ENCODE measurements around the gene HAPSTR1. TPM values are rescaled to one million over a fixed set of nuclear protein-coding genes. Genes with fewer than 3 reads are reported as not detected.

Gene HAPSTR1
- total and polyA plus RNA-seq, 2 of the 13 experiments (the other 11 are each of a cell fraction or from before 2014, with no cell fraction given), result 25.2 to 83.2 TPM

- no peak for TF ChIP-seq ZNF512B (CRISPR knock-in tag; IDR thresholded peaks at IDR 0.05; ENCODE audit: borderline replicate concordance)
- TF ChIP-seq ZNF431 (CRISPR knock-in tag; IDR thresholded peaks at IDR 0.05; ENCODE audit: borderline replicate concordance, low read depth), result no peak
- 0 out of 2 replicates have a peak, but pooled peaks have one; percentile 8 for TF ChIP-seq KDM5B (CRISPR knock-in tag; IDR thresholded peaks at IDR 0.05; ENCODE audit: borderline replicate concordance)
- no peak for TF ChIP-seq HIC2 (CRISPR knock-in tag; IDR thresholded peaks at IDR 0.05; ENCODE audit: low read depth)
- TF ChIP-seq ZC3H4 (CRISPR knock-in tag; IDR thresholded peaks at IDR 0.05; ENCODE audit: borderline replicate concordance), result no peak
- TF ChIP-seq KDM2A (CRISPR knock-in tag; IDR thresholded peaks at IDR 0.05; ENCODE audit: borderline replicate concordance, low read depth), result no peak
- TF ChIP-seq YEATS2 (CRISPR knock-in tag; IDR thresholded peaks at IDR 0.05; ENCODE audit: borderline replicate concordance), result no peak
- no peak for TF ChIP-seq GLI4 (CRISPR knock-in tag; IDR thresholded peaks at IDR 0.05; ENCODE audit: borderline replicate concordance)
- TF ChIP-seq PREB (CRISPR knock-in tag; IDR thresholded peaks at IDR 0.05), result no peak
- no peak for TF ChIP-seq SRSF1 (optimal IDR thresholded peaks at IDR 0.05; ENCODE audit: low read depth, low read length)
- TF ChIP-seq SYNCRIP (IDR thresholded peaks at IDR 0.05; ENCODE audit: insufficient read depth, low read depth, low read length), result no peak
- no peak for TF ChIP-seq MTF1 (CRISPR knock-in tag; IDR thresholded peaks at IDR 0.05)
- TF ChIP-seq CREBL2 (CRISPR knock-in tag; IDR thresholded peaks at IDR 0.05; ENCODE audit: borderline replicate concordance), result no peak
- no peak for TF ChIP-seq SIX1 (CRISPR knock-in tag; IDR thresholded peaks at IDR 0.05; ENCODE audit: borderline replicate concordance)
- no peak for TF ChIP-seq HDAC6 (IDR thresholded peaks at IDR 0.05; ENCODE audit: low read depth, low read length)
- TF ChIP-seq PRDM4 (CRISPR knock-in tag; IDR thresholded peaks at IDR 0.05; ENCODE audit: borderline replicate concordance), result no peak
- TF ChIP-seq AGO2 (optimal IDR thresholded peaks at IDR 0.05; ENCODE audit: low read depth, low read length), result peak; percentile 69
- TF ChIP-seq KMT2A (CRISPR knock-in tag; IDR thresholded peaks at IDR 0.05), result no peak
- no peak for TF ChIP-seq FOXP1 (IDR thresholded peaks at IDR 0.05)
- no peak for TF ChIP-seq FOXP1 (CRISPR knock-in tag; IDR thresholded peaks at IDR 0.05)
- no peak for TF ChIP-seq ZNF670 (CRISPR knock-in tag; IDR thresholded peaks at IDR 0.05; ENCODE audit: borderline replicate concordance)
- no peak for TF ChIP-seq ARNT2 (CRISPR knock-in tag; IDR thresholded peaks at IDR 0.05; ENCODE audit: low read depth)
- no peak for TF ChIP-seq ZNF589 (CRISPR knock-in tag; conservative IDR thresholded peaks at IDR 0.05)
Measured at GRCh38 chr16:9123871-9124270, 32.4 kb downstream of the HAPSTR1 start (continued).
